H1 (cell line): ENCODE results near the gene INIP. TPM values are rescaled to one million over a fixed set of nuclear protein-coding genes. Genes with fewer than 3 reads are reported as not detected.

ENCODE experiments used
- CTCF ChIA-PET: fragments of 300-600 bp; sonication (Branson Sonifier 250); formaldehyde crosslinking; loops from one replicate; lab custom pipeline; 2021; ENCODE audit not compliant: partially characterized antibody; lab: Charles Lee
- POLR2A ChIA-PET: fragments of 300-600 bp; sonication (Branson Sonifier 250); formaldehyde crosslinking; loops from one replicate; lab custom pipeline; 2021; ENCODE audit warnings: inconsistent platforms; ENCODE audit not compliant: partially characterized antibody; lab: Charles Lee
- DNase-seq, 2 experiments: peaks; one replicate each; pipeline versions ENCODE4 v3.0.0 to v3.0.0-alpha.2; 2010 to 2022; ENCODE audit warnings: low spot score in 2 of 2, low read depth in 1 of 2, mixed read lengths in 1 of 2
- FAIRE-seq: peaks from 2 replicates; lab custom pipeline; 2011; peaks lifted over from hg19 to GRCh38; lab: Jason Lieb, UNC
- H2AFZ ChIP-seq: 2 replicates; pipeline ENCODE4 v1.8.1; 2012; ENCODE audit warnings: low read length, inconsistent platforms
- H2AK5ac ChIP-seq: 2 replicates; pipeline ENCODE4 v1.6.1; 2013; ENCODE audit warnings: low read depth, low read length
- H2BK120ac ChIP-seq: replicated peaks from 2 replicates; pipeline ENCODE3; 2013; ENCODE audit warnings: low read depth, low read length, inconsistent platforms
- H2BK12ac ChIP-seq: 2 replicates; pipeline ENCODE4 v1.6.1; 2013; ENCODE audit warnings: low read depth, low read length
- H2BK15ac ChIP-seq: 2 replicates; pipeline ENCODE4 v1.6.1; 2013; ENCODE audit warnings: low read length
- H2BK20ac ChIP-seq: 2 replicates; pipeline ENCODE4 v1.6.1; 2013; ENCODE audit warnings: low read length
- H2BK5ac ChIP-seq: 2 replicates; pipeline ENCODE4 v1.6.1; 2013; ENCODE audit warnings: low read depth, low read length
- H3K14ac ChIP-seq: 2 replicates; pipeline ENCODE4 v1.6.1; 2013; ENCODE audit warnings: inconsistent platforms; ENCODE audit not compliant: insufficient read length
- H3K18ac ChIP-seq: 2 replicates; pipeline ENCODE4 v1.6.1; 2013; ENCODE audit warnings: low read length; ENCODE audit errors: extremely low read depth
- H3K23ac ChIP-seq: 2 replicates; pipeline ENCODE4 v1.6.1; 2013; ENCODE audit warnings: inconsistent platforms; ENCODE audit not compliant: insufficient read length
- H3K23me2 ChIP-seq: 2 replicates; pipeline ENCODE4 v1.6.1; 2013; ENCODE audit warnings: low read depth, low read length
- H3K27ac ChIP-seq: 2 replicates; pipeline ENCODE4 v1.6.1; 2011; ENCODE audit warnings: low read depth, low read length, inconsistent platforms
- H3K27me3 ChIP-seq, 4 experiments: replicated peaks in 1 of 4; 1 replicate in 1 of 4; 2 replicates in 3 of 4; pipeline versions ENCODE4 v1.6.1 to v1.8.1; 2011 to 2013; ENCODE audit warnings: low read length in 3 of 4, mild to moderate bottlenecking in 3 of 4, inconsistent platforms in 2 of 4, mixed read lengths in 2 of 4, moderate library complexity in 1 of 4; ENCODE audit not compliant: control insufficient read depth in 3 of 4, insufficient read depth in 3 of 4; ENCODE audit errors: extremely low read depth in 1 of 4
- H3K36me3 ChIP-seq, 4 experiments: 2 replicates each; pipeline versions ENCODE4 v1.6.1 to v1.8.1; 2011 to 2013; ENCODE audit warnings: mild to moderate bottlenecking in 4 of 4, low read length in 3 of 4, moderate library complexity in 2 of 4, control low read depth in 1 of 4, inconsistent platforms in 1 of 4; ENCODE audit not compliant: insufficient read depth in 4 of 4, control insufficient read depth in 2 of 4
- H3K4ac ChIP-seq: replicated peaks from 2 replicates; pipeline ENCODE3; 2013; ENCODE audit warnings: low read length, low read depth, mixed read lengths, inconsistent platforms; ENCODE audit not compliant: insufficient read length
- H3K4me1 ChIP-seq, 4 experiments: replicated peaks in 1 of 4; 1 replicate in 1 of 4; 2 replicates in 3 of 4; pipeline versions ENCODE4 v1.6.1 to v1.8.1; 2011 to 2013; ENCODE audit warnings: low read length in 3 of 4, inconsistent platforms in 2 of 4, mixed read lengths in 1 of 4; ENCODE audit not compliant: insufficient read depth in 4 of 4, control insufficient read depth in 3 of 4
- H3K4me2 ChIP-seq, 2 experiments: 2 replicates each; pipeline versions ENCODE4 v1.6.1 to v1.8.1; 2011 to 2013; ENCODE audit warnings: low read depth in 2 of 2, low read length in 2 of 2, control low read depth in 1 of 2, inconsistent platforms in 1 of 2, mild to moderate bottlenecking in 1 of 2; ENCODE audit not compliant: insufficient read depth in 1 of 2
- H3K4me3 ChIP-seq, 4 experiments: fragments of 200-600, 300-600 bp in 1 of 4; sonication (generic), shearing (Covaris generic), sonication (Bioruptor Twin) in 1 of 4; 2 replicates each; pipeline versions ENCODE4 v1.5.1 to v1.8.1; 2011 to 2016; ENCODE audit warnings: low read length in 4 of 4, low read depth in 3 of 4, control low read depth in 2 of 4, inconsistent platforms in 2 of 4, mild to moderate bottlenecking in 2 of 4, mixed read lengths in 1 of 4, moderate library complexity in 1 of 4; ENCODE audit not compliant: insufficient read depth in 2 of 4; ENCODE audit errors: extremely low read depth in 1 of 4
- H3K56ac ChIP-seq: replicated peaks from 2 replicates; pipeline ENCODE3; 2013; ENCODE audit warnings: low read depth, mild to moderate bottlenecking, mixed read lengths, low read length, inconsistent platforms; ENCODE audit not compliant: insufficient read length
- H3K79me1 ChIP-seq: 2 replicates; pipeline ENCODE4 v1.6.1; 2013; ENCODE audit warnings: low read depth, low read length, control low read depth
- H3K79me2 ChIP-seq, 2 experiments: 2 replicates each; pipeline versions ENCODE4 v1.6.1 to v1.8.1; 2012 to 2013; ENCODE audit warnings: low read length in 2 of 2, mild to moderate bottlenecking in 2 of 2, inconsistent platforms in 1 of 2; ENCODE audit not compliant: insufficient read depth in 2 of 2, control insufficient read depth in 1 of 2
- H3K9ac ChIP-seq, 4 experiments: replicated peaks in 1 of 4; 1 replicate in 1 of 4; 2 replicates in 3 of 4; pipeline versions ENCODE4 v1.6.1 to v1.8.1; 2011 to 2013; ENCODE audit warnings: low read depth in 3 of 4, low read length in 3 of 4, control low read depth in 2 of 4, mild to moderate bottlenecking in 2 of 4, moderate library complexity in 2 of 4, inconsistent platforms in 1 of 4; ENCODE audit errors: extremely low read depth in 1 of 4
- H3K9me3 ChIP-seq, 2 experiments: 2 replicates each; pipeline versions ENCODE4 v1.6.1 to v1.8.1; 2012 to 2013; ENCODE audit warnings: mild to moderate bottlenecking in 2 of 2, moderate library complexity in 2 of 2, control low read depth in 1 of 2, inconsistent platforms in 1 of 2, low read depth in 1 of 2, low read length in 1 of 2, mixed read lengths in 1 of 2; ENCODE audit not compliant: insufficient read depth in 2 of 2
- H4K20me1 ChIP-seq, 2 experiments: replicated peaks in 1 of 2; 2 replicates each; pipeline versions ENCODE3 to v1.8.1; 2011 to 2013; ENCODE audit warnings: inconsistent platforms in 2 of 2, low read length in 2 of 2, mild to moderate bottlenecking in 1 of 2; ENCODE audit not compliant: insufficient read depth in 2 of 2, control insufficient read depth in 1 of 2
- H4K5ac ChIP-seq: 2 replicates; pipeline ENCODE4 v1.6.1; 2013; ENCODE audit warnings: low read length, low read depth, mixed read lengths, inconsistent platforms; ENCODE audit not compliant: insufficient read length
- H4K8ac ChIP-seq: 2 replicates; pipeline ENCODE4 v1.8.0; 2013; ENCODE audit warnings: mild to moderate bottlenecking, moderate library complexity, low read length, inconsistent platforms; ENCODE audit not compliant: insufficient read depth; ENCODE audit errors: extremely low read depth
- H4K91ac ChIP-seq: replicated peaks from 2 replicates; pipeline ENCODE3; 2013; ENCODE audit warnings: low read length, mixed read lengths, inconsistent platforms; ENCODE audit not compliant: insufficient read length
- ASH2L ChIP-seq: fragments of 200-600, 300-600 bp; sonication (generic); IDR thresholded peaks from one replicate; pipeline ENCODE4 v1.7.1; 2017; ENCODE audit warnings: low read length
- BACH1 ChIP-seq: IDR thresholded peaks from 2 replicates; pipeline ENCODE4 v1.6.1; 2012; ENCODE audit warnings: low read length, improper control_type of control experiment
- CREB1 ChIP-seq: IDR thresholded peaks from 2 replicates; pipeline ENCODE4 v1.6.1; 2012; ENCODE audit warnings: inconsistent platforms
- EZH2 ChIP-seq: fragments of 200-600 bp; sonication (generic); IDR thresholded peaks from 2 replicates; pipeline ENCODE4 v1.7.1; 2012; ENCODE audit warnings: low read depth, mild to moderate bottlenecking, moderate library complexity, low read length, inconsistent platforms; ENCODE audit not compliant: severe bottlenecking
- KDM1A ChIP-seq: fragments of 200-600, 300-600 bp; sonication (generic); IDR thresholded peaks from 2 replicates; pipeline ENCODE4 v1.7.1; 2016; ENCODE audit warnings: mild to moderate bottlenecking, low read length, borderline replicate concordance
- KDM5A ChIP-seq: fragments of 200-600 bp; IDR thresholded peaks from 2 replicates; pipeline ENCODE4 v1.7.1; 2012; ENCODE audit warnings: mild to moderate bottlenecking, low read length, inconsistent platforms, mixed read lengths
- POU5F1 ChIP-seq: IDR thresholded peaks from 2 replicates; pipeline ENCODE4 v1.6.1; 2011; ENCODE audit warnings: low read depth, mild to moderate bottlenecking, low read length, moderate library complexity
- SIN3A ChIP-seq, 2 experiments: IDR thresholded peaks in 1 of 2; conservative IDR thresholded peaks in 1 of 2; 2 replicates each; pipeline ENCODE4 v1.6.1; 2011 to 2012; ENCODE audit warnings: low read length in 2 of 2, improper control_type of control experiment in 1 of 2, low read depth in 1 of 2, mild to moderate bottlenecking in 1 of 2
- SIX5 ChIP-seq: IDR thresholded peaks from 2 replicates; pipeline ENCODE4 v1.6.1; 2011; ENCODE audit warnings: mild to moderate bottlenecking, low read depth, low read length
- SP2 ChIP-seq: IDR thresholded peaks from 2 replicates; pipeline ENCODE4 v1.6.1; 2012; ENCODE audit warnings: mild to moderate bottlenecking, low read length, inconsistent platforms
- TAF7 ChIP-seq: optimal IDR thresholded peaks from 2 replicates; pipeline ENCODE3; 2011; ENCODE audit warnings: low read depth, mild to moderate bottlenecking, inconsistent platforms, low read length, moderate library complexity, borderline replicate concordance
- WGBS, 2 experiments: shearing (Covaris generic) in 1 of 2; methylation state at CpG; one replicate each; pipeline versions ENCODE4 v1.1.6 to v1.1.7; 2013 to 2015; ENCODE audit warnings: low lambda C conversion rate in 2 of 2, mixed read lengths in 2 of 2, inconsistent platforms in 1 of 2, low coverage in 1 of 2, missing lambda C conversion rate in 1 of 2; ENCODE audit not compliant: insufficient replicate concordance in 2 of 2, insufficient coverage in 1 of 2, insufficient read length in 1 of 2; ENCODE audit errors: extremely low coverage in 1 of 2, missing lambda C conversion rate in 1 of 2; 5-methylcytosine and 5-hydroxymethylcytosine counted together
- polyA plus RNA-seq, 7 experiments: library from polyadenylated mRNA; depleted of rRNA in 3 of 7; stranded (reverse) in 5 of 7; unstranded in 2 of 7; fragments of >200 nt in 5 of 7; fragments of 200-250 nt in 2 of 7; gene quantifications; 1 replicate in 5 of 7; 2 replicates in 1 of 7; 4 replicates in 1 of 7; pipeline versions ENCODE4 v1.2.1 to v1.2.3, GENCODE V29; 2011 to 2013; ENCODE audit warnings: missing spikeins in 2 of 7, mixed read lengths in 2 of 7
- total RNA-seq: library from RNA; stranded (reverse); fragmentation: NEBNext Ultra II Directional; extraction: Animal tissue kit (Norgen Biotek cat#: 25700); gene quantifications from 2 replicates; pipeline ENCODE4 v1.2.1, GENCODE V29; 2021
- TF ChIP-seq, protein P1 (sequence below), 3 experiments: IDR thresholded peaks; 1 replicate in 2 of 3; 2 replicates in 1 of 3; pipeline versions ENCODE4 v1.5.1 to v1.6.1; 2011; ENCODE audit warnings: low read length in 3 of 3, mild to moderate bottlenecking in 3 of 3, inconsistent platforms in 2 of 3, low read depth in 1 of 3, moderate library complexity in 1 of 3; ENCODE audit not compliant: insufficient read depth in 1 of 3; ENCODE audit errors: control extremely low read depth in 1 of 3

Gene INIP
- total and polyA plus RNA-seq, 2 of the 8 experiments (the other 6 are each of a cell fraction or from before 2014, with no cell fraction given), result 10.7 to 18.3 TPM

DNA sequence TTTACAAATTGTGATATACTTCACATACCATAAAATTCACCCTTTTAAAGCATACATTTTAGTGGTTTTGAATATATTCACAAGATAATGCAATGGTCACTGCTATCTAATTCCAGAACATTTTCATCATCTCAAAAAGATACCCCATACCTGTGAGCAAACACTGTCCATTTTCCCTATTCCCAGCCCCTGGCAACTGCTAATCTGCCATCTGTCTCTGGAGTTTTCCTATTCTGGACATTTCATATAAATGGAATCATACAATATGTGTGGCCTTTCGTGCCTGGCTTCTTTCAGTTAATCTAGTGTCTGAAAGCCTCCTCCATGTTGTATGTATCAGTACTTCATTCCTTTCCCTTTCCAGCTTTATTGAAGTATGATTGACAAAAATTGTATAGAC is 47.4 kb upstream of the INIP start:
- Histone ChIP-seq H2AK5ac (no peak overlapping the region), H3K4me2 (no peak overlapping the region), H2BK5ac (no peak overlapping the region), H4K5ac (no peak overlapping the region), H2BK12ac (no peak overlapping the region), H4K91ac (no peak overlapping the region), H3K4me1 (peaks cover 0 to 7% (median 2%) of the 10 kb centered on the region in 4 experiments; a peak in 3 of 7 replicates), H3K9ac (no peak overlapping the region), H3K36me3 (no peaks in the 10 kb centered on the region), H3K23ac (no peak overlapping the region), H3K4ac (no peak overlapping the region), H3K79me2 (no peaks in the 10 kb centered on the region; a peak in 1 of 4 replicates), H3K56ac (no peak overlapping the region), H4K20me1 (no peaks in the 10 kb centered on the region), H3K27me3 (no peaks in the 10 kb centered on the region), H3K14ac (no peak overlapping the region), H3K4me3 (no peak overlapping the region), H3K23me2 (no peaks in the 10 kb centered on the region), H3K18ac (no peak overlapping the region), H2BK20ac (no peak overlapping the region), H3K9me3 (peaks cover 0 to 7% of the 10 kb centered on the region in 2 experiments; a peak in 1 of 4 replicates), H2BK120ac (no peak overlapping the region), H4K8ac (no peak overlapping the region), H2BK15ac (no peak overlapping the region), H3K79me1 (peaks cover 2% of the 10 kb centered on the region; the same call in 1 of the 2 replicates), H3K27ac (no peak overlapping the region), H2AFZ (no peak overlapping the region)
- POLR2A ChIA-PET, result no interaction called here
- WGBS, 2 experiments, result 83% methylated on average over 1 of the region's 1 CpG; no CpG with 5 or more reads in 1 of the 2 experiments
- CTCF ChIA-PET, result interaction anchor here (0.9 to 1.1 kb wide), 2 partner anchors 8 to 28 kb away, joined by 3 read pairs; no protein-coding TSS in a partner anchor
- DNase-seq, result no peak
- FAIRE-seq, result no peak
- TF ChIP-seq EZH2 (no peak), KDM5A (no peak), SIX5 (no peak), TAF7 (no peak), CREB1 (no peak), ASH2L (no peak), POU5F1 (no peak), BACH1 (no peak), KDM1A (no peak), SIN3A (conservative IDR thresholded peaks at IDR 0.05 in 1 of 2, IDR thresholded peaks at IDR 0.05 in 1 of 2; ENCODE audit: low read depth in 1 of 2, low read length in 2 of 2) (no peak), SP2 (no peak)
- TF ChIP-seq, protein P1, sequence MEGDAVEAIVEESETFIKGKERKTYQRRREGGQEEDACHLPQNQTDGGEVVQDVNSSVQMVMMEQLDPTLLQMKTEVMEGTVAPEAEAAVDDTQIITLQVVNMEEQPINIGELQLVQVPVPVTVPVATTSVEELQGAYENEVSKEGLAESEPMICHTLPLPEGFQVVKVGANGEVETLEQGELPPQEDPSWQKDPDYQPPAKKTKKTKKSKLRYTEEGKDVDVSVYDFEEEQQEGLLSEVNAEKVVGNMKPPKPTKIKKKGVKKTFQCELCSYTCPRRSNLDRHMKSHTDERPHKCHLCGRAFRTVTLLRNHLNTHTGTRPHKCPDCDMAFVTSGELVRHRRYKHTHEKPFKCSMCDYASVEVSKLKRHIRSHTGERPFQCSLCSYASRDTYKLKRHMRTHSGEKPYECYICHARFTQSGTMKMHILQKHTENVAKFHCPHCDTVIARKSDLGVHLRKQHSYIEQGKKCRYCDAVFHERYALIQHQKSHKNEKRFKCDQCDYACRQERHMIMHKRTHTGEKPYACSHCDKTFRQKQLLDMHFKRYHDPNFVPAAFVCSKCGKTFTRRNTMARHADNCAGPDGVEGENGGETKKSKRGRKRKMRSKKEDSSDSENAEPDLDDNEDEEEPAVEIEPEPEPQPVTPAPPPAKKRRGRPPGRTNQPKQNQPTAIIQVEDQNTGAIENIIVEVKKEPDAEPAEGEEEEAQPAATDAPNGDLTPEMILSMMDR (IDR thresholded peaks at IDR 0.05; ENCODE audit: control extremely low read depth in 1 of 3, insufficient read depth in 1 of 3, low read depth in 1 of 3, low read length in 3 of 3), result no peak
